Body of pancreas (tissue), 4 donors: ENCODE results near the gene WASF1. TPM values are rescaled to one million over a fixed set of nuclear protein-coding genes. Genes with fewer than 3 reads are reported as not detected.

Experiments
- ATAC-seq: fragments of 150-250 bp; one replicate; pipeline ENCODE4 v1.9.1; 2016
- DNase-seq, 4 donors: peaks; one replicate each; pipeline ENCODE4 v3.0.0-alpha.2; 2019
- H3K27ac ChIP-seq, 4 donors: fragments of 200-600 bp; sonication (generic); 1 replicate in 3 of 4; 2 replicates in 1 of 4; pipeline versions ENCODE4 v1.5.1 to v1.6.1; 2016 to 2019; ENCODE audit warnings: mild to moderate bottlenecking in 1 of 4, mixed read lengths in 1 of 4, moderate library complexity in 1 of 4
- H3K27me3 ChIP-seq, 2 donors: fragments of 200-600 bp; sonication (generic); one replicate each; pipeline ENCODE4 v1.6.0; 2016; ENCODE audit warnings: mild to moderate bottlenecking in 1 of 2
- H3K36me3 ChIP-seq, 2 donors: fragments of 200-600 bp; sonication (generic); replicated peaks in 1 of 2; 2 replicates each; pipeline ENCODE4 v1.5.1; 2016; ENCODE audit warnings: low read depth in 2 of 2; ENCODE audit not compliant: insufficient read depth in 1 of 2
- H3K4me1 ChIP-seq: fragments of 200-600 bp; sonication (generic); one replicate; pipeline ENCODE4 v1.6.0; 2016
- H3K4me3 ChIP-seq, 2 donors: fragments of 200-600 bp; sonication (generic); 1 replicate in 1 of 2; 2 replicates in 1 of 2; pipeline ENCODE4 v1.5.1; 2016 to 2019
- H3K9me3 ChIP-seq, 3 donors: fragments of 200-600 bp; sonication (generic); 1 replicate in 2 of 3; 2 replicates in 1 of 3; pipeline ENCODE4 v1.5.1; 2016
- CTCF ChIP-seq, 7 experiments: fragments of 450-650 bp in 4 of 7; fragments of 200-600 bp in 3 of 7; sonication (generic) in 3 of 7; IDR thresholded peaks; one replicate each; pipeline ENCODE4 v1.5.1; 2016 to 2019; ENCODE audit warnings: antibody characterized with exemption in 7 of 7
- POLR2A ChIP-seq, 3 donors: fragments of 450-650 bp; IDR thresholded peaks; one replicate each; pipeline ENCODE4 v1.6.1; 2016; ENCODE audit warnings: antibody characterized with exemption in 3 of 3, mild to moderate bottlenecking in 2 of 3
- WGBS, 2 donors: methylation state at CpG; one replicate each; pipeline ENCODE4 v1.1.5; 2017; 5-methylcytosine and 5-hydroxymethylcytosine counted together
- intact Hi-C: fragments of 100-400 bp; cut with DNase I; formaldehyde crosslinking; loops from one replicate; pipeline ENCODE4 v1.15.1; 2023
- total RNA-seq, 2 donors: library from RNA; depleted of rRNA; stranded (reverse); fragments of >200 nt; gene quantifications; one replicate each; pipeline ENCODE4 v1.1.0, GENCODE V29; 2016

The WASF1 gene
- total RNA-seq, 2 donors from 2014 or later: 7.5 to 8.9 TPM

- Histone ChIP-seq H3K4me3 (no peak overlapping the region), H3K36me3 (no peaks in the 10 kb centered on the region), H3K27me3 (no peaks in the 10 kb centered on the region), H3K9me3 (no peaks in the 10 kb centered on the region), H3K27ac (no peak overlapping the region), H3K4me1 (peaks cover 55% of the 10 kb centered on the region)
- ATAC-seq: no peak
- WGBS, 2 donors: 53 to 55% methylated on average over 1 of the region's 1 CpG
- intact Hi-C loops: no loop called here
- TF ChIP-seq POLR2A (IDR thresholded peaks at IDR 0.05) (no peak), CTCF (IDR thresholded peaks at IDR 0.05) (no peak)
- DNase-seq: no peak
Observed at GRCh38 chr6:110101885-110102284, 77.6 kb downstream of the WASF1 start.

GRCh38 chr6:110098511-110099116, 80.9 kb downstream of the WASF1 start:
- DNase-seq: peak in 1 of 4 donors; percentile 15
- no peaks in the 10 kb centered on the region for H3K27me3 ChIP-seq
- H3K36me3 ChIP-seq: no peaks in the 10 kb centered on the region
- H3K27ac ChIP-seq: no peak overlapping the region
- intact Hi-C loops: no loop called here
- 32 to 46% methylated on average over 7 of the region's 7 CpGs for WGBS, 2 donors
- TF ChIP-seq CTCF (IDR thresholded peaks at IDR 0.05) (no peak), POLR2A (IDR thresholded peaks at IDR 0.05) (no peak)
- H3K4me1 ChIP-seq: peaks cover 46% of the 10 kb centered on the region
- H3K4me3 ChIP-seq: no peak overlapping the region
- no peaks in the 10 kb centered on the region for H3K9me3 ChIP-seq
- ATAC-seq: peak; percentile 26

GRCh38 chr6:110097443-110097842, 82.0 kb downstream of the WASF1 start:
- Histone ChIP-seq H3K9me3 (no peaks in the 10 kb centered on the region), H3K4me3 (no peak overlapping the region), H3K27ac (peak overlapping the region in 1 of 4 donors; percentile 57), H3K4me1 (peaks cover 37% of the 10 kb centered on the region), H3K36me3 (no peaks in the 10 kb centered on the region), H3K27me3 (no peaks in the 10 kb centered on the region)
- ATAC-seq: no peak
- TF ChIP-seq POLR2A (IDR thresholded peaks at IDR 0.05) (no peak), CTCF (IDR thresholded peaks at IDR 0.05) (no peak)
- DNase-seq: no peak
- intact Hi-C loops: no loop called here
- 32 to 49% methylated on average over 3 of the region's 3 CpGs for WGBS, 2 donors

- Histone ChIP-seq H3K27ac (no peak overlapping the region), H3K36me3 (no peaks in the 10 kb centered on the region)
- intact Hi-C loops: no loop called here
Observed at GRCh38 chr6:110095935-110096334, 83.5 kb downstream of the WASF1 start.

More at GRCh38 chr6:110095935-110096334, 83.5 kb downstream of the WASF1 start:
- Histone ChIP-seq H3K4me1 (peaks cover 29% of the 10 kb centered on the region), H3K27me3 (no peaks in the 10 kb centered on the region), H3K4me3 (no peak overlapping the region), H3K9me3 (no peaks in the 10 kb centered on the region)
- 95 to 97% methylated on average over 1 of the region's 1 CpG for WGBS, 2 donors
- ATAC-seq (no peak), DNase-seq (no peak)
- TF ChIP-seq POLR2A (IDR thresholded peaks at IDR 0.05): no peak
- no peak for TF ChIP-seq CTCF (IDR thresholded peaks at IDR 0.05)
